ENCODE results near the gene DLK1.

Gene DLK1

DNA sequence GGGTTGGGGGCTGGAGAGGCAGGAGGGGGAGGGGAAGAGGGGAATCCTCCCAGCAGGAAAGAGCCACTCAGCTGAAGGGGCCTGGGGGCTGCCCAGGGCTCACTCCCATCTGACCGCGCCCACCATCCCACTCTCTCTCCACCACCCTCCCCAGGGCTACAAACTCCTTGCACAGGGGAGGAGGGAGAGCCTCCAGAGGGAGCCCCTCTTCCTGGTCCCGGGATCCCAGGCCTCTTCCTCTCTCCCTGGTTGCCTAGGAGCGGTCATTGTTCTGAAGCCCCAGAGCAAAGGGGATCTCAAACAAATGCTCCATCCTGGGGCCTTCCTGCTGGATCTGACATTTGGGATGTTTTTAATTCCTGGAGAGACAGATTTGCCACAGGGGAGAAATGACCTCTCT, 39.8 kb upstream of the DLK1 start:
- no peak for DNase-seq (ENCODE audit: low spot score)
- ChIA-PET CTCF (no interaction called here), POLR2A (ENCODE audit: low non-redundant PET) (no interaction called here)
- TF ChIP-seq, protein P1, sequence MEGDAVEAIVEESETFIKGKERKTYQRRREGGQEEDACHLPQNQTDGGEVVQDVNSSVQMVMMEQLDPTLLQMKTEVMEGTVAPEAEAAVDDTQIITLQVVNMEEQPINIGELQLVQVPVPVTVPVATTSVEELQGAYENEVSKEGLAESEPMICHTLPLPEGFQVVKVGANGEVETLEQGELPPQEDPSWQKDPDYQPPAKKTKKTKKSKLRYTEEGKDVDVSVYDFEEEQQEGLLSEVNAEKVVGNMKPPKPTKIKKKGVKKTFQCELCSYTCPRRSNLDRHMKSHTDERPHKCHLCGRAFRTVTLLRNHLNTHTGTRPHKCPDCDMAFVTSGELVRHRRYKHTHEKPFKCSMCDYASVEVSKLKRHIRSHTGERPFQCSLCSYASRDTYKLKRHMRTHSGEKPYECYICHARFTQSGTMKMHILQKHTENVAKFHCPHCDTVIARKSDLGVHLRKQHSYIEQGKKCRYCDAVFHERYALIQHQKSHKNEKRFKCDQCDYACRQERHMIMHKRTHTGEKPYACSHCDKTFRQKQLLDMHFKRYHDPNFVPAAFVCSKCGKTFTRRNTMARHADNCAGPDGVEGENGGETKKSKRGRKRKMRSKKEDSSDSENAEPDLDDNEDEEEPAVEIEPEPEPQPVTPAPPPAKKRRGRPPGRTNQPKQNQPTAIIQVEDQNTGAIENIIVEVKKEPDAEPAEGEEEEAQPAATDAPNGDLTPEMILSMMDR (conservative IDR thresholded peaks at IDR 0.05; ENCODE audit: low read depth): no peak
- peak overlapping the region; percentile 12; the same call in 1 of the 2 replicates for H3K27ac ChIP-seq

DNA sequence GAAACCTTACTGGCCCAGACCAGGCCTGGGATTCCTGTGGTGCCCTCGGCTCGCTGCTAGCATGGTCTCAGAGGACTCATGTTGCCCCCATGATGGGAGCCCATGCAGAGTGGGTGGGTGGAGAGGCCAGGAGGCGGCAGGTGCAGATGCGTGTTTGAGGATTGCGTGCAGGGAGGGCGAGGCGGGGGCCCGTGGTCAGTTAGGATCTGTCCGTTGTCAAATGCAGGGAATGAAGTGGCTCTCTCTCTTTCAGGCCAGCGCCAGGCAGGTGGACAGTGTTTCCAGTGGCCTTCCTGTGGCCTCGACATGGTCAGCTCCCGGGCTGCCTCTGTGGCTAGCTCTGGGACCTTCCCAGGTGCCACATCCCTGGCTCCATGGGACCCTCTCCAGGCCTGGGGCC, 39.3 kb upstream of the DLK1 start:
- ChIA-PET POLR2A (ENCODE audit: low non-redundant PET) (no interaction called here), CTCF (no interaction called here)
- DNase-seq (ENCODE audit: low spot score): no peak
- TF ChIP-seq, protein P1 (conservative IDR thresholded peaks at IDR 0.05; ENCODE audit: low read depth): no peak
- peak overlapping the region; percentile 12; the same call in 1 of the 2 replicates for H3K27ac ChIP-seq

DNA sequence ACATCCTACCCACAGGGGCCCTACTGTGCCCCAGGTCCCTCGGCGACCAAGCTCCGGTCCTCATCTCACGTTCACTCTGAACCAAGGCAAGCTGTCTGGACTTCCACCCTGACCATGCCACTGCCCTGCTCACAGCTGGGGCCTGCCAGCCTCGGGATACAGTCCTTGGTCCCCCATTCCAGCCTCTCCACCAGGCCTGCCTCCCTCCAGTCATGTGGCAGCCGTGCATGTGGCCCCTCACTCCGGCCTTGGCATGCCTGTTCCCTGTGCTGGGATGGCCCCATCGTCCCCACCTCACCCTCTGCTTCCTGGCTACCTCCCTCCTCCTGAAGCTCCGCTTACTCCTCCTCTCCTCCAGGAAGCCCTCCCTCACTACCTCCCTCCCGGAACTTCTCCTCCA, 38.6 kb upstream of the DLK1 start:
- H3K27ac ChIP-seq: peak overlapping the region; percentile 82; the same call in 1 of the 2 replicates
- TF ChIP-seq, protein P1 (conservative IDR thresholded peaks at IDR 0.05; ENCODE audit: low read depth): no peak
- DNase-seq (ENCODE audit: low spot score): no peak
- CTCF ChIA-PET: no interaction called here
- POLR2A ChIA-PET (ENCODE audit: low non-redundant PET): no interaction called here

DNA sequence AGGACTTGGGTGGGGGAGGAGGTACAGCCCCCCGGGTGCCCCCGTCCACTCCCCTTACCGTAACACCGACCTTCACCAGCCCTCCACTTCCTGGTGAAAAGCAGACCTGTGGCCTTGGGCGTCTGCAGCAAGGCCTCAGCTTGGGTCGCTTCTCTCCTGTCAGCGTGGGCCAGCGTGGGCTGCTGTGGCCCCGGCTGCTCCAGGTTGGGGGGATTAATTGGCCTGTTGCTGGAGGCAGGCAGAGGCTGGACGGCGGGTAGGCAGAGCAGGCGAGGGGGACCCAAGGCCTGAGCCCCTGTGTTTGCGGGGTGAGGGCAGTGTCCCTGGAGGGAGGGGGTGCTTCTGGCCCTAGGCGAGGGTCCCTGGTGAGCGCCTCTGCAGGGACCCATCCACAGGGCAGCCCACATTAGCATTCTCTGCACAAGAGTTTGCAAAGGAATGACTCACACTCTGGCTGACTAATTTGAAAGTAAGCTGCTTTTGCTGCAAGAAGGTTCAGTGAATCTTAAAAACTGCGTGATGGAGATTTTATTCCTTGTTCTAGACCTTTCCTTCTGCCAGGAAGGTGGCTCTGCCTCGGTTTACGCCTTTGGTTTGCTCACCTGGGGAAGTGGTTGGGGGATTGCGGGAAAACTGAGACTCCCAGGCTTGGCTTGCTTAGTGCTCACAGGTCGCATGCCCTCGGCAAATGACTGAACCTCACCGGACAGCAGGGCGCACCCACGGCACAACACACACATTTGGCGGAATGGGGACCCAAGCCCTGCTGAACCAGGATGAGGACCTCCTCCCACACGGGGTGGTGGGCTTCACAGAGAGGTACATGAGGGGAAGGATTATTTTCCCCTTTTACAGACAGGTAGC, 37.9 kb upstream of the DLK1 start:
- peak overlapping the region; percentile 82 for H3K27ac ChIP-seq
- DNase-seq (ENCODE audit: low spot score): peak; percentile 56
- ChIA-PET POLR2A (ENCODE audit: low non-redundant PET) (no interaction called here), CTCF (interaction anchor here (1.1 kb wide), 1 partner anchor 13 kb away, joined by 3 read pairs; no protein-coding TSS in a partner anchor)
- TF ChIP-seq, protein P1 (conservative IDR thresholded peaks at IDR 0.05; ENCODE audit: low read depth): no peak

DNA sequence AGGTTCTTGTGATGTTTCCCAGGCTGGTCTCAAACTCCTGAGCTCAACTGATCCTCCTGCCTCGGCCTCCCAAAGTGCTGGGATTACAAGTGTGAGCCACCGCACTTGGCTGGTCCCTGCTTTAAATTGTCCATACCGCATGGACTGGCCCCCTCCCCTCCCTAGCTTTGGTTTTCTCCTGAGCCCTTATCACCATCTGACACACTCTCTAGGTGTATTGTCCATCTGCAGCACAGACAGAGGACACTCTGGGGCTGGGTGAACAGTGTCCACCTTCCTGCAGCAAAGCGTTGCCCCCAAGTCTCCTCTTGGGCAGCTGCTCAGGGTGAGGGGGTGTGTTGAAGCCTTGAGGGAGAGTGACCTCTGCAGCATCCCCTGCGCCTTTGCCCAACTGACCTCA, 36.0 kb upstream of the DLK1 start:
- ChIA-PET POLR2A (ENCODE audit: low non-redundant PET) (no interaction called here), CTCF (no interaction called here)
- TF ChIP-seq, protein P1 (conservative IDR thresholded peaks at IDR 0.05; ENCODE audit: low read depth): no peak
- peak overlapping the region; percentile 97 for H3K27ac ChIP-seq
- no peak for DNase-seq (ENCODE audit: low spot score)

DNA sequence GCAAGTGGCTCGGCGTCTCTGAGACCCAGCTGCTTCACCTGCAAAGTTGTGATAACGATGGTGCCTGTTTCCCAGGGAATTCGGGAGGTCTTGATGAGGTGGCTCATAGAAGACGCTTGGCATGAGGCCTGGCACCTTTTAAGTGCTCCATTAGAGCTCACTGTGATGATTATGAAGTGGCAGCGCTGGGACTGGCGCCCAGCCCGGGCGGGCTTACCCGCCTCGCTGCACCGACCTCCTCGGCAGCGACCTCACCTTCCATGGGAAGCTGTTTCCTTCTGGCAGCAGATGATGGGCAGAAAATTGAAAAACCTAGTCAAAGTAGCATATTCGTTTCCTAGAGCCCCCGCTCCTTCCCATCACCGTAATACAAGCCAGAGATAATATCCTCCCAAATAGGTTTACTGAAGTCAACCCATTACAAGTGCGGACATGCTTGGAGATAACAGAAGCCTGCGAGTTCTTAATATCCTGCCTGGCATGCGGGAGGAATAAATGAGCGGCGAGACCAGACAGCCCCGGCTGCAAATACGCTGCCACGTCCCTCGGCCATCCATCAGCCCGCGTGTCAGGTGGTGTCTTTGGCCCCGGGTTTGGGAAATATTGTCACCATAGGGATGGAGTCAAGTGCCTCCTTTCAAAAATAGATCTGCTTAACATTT, 35.2 kb upstream of the DLK1 start:
- TF ChIP-seq, protein P1 (conservative IDR thresholded peaks at IDR 0.05; ENCODE audit: low read depth): no peak
- CTCF ChIA-PET: interaction anchor here (0.6 to 0.7 kb wide), 2 partner anchors 18 to 548 kb away, joined by 3 read pairs; no protein-coding TSS in a partner anchor
- peak; percentile 57 for DNase-seq (ENCODE audit: low spot score)
- POLR2A ChIA-PET (ENCODE audit: low non-redundant PET): no interaction called here
- H3K27ac ChIP-seq: peak overlapping the region; percentile 97

Measured in RWPE1 (cell line).